ENCODE results near the gene TXNL4A.
"Not testable (repeated sequence)": the region's sequence is repeated elsewhere in the genome, so short reads cannot be mapped to it uniquely, and the experiment has no call there.

The TXNL4A gene, protein sequence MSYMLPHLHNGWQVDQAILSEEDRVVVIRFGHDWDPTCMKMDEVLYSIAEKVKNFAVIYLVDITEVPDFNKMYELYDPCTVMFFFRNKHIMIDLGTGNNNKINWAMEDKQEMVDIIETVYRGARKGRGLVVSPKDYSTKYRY

DNA sequence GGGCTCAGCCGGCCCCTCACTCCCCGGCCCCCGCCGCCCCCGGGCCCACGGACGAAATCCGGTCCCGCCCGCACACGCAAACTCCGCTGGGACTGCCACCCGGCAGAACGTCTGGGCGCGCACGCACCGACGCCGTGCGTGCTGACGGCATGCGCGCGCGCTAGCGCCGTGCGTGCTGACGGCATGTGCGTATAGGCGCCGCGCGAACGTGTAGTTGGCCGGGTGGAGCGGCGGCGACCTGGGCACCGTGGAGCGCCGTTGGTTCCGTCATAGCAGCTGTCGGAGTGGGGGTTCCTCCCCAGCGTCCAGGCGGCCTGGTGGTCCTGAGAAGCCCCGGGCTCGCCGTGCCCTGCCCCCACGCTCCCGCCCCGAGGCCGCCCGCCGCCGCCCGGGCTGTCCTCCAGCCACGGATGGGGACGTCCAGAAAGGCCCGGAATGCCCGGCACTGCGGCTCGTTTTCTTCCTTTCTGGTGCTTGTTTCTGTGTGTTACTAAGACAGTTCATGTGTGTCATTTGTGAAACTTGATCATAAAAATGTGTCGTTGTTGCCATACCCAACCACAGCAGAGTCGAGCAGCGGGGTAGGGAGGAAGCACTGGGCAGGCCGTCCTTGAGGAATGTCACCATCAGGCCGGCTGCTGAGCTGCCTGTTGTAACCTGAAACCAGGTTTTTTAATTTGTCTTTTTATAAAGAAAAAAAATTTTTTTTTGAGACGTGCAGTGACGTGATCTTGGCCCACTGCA, at the start of gene TXNL4A:
Gene TXNL4A, minus strand, starts transcription at position 113 of the 744 bp plus-strand sequence. CDS start 171 bp downstream, outside the sequence.
- DNase-seq, result peak; percentile 52 to 71

DNA sequence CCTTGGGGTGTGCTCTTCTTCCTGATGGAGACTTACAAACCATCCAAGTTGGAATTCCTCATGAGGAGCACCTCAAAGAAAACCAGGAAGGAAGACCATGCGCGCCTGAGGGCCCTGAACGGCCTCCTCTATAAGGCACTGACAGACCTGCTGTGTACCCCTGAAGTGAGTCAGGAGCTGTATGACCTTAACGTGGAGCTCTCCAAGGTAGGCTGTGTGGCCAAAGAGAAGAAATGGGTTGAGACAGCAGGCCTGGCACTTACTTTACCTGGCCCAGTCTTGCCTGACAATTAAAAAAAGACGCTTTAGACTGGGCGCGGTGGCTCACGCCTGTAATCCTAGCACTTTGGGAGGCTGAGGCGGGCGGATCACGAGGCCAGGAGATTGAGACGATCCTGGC, 48.9 kb upstream of the TXNL4A start:
- no peak for DNase-seq

DNA sequence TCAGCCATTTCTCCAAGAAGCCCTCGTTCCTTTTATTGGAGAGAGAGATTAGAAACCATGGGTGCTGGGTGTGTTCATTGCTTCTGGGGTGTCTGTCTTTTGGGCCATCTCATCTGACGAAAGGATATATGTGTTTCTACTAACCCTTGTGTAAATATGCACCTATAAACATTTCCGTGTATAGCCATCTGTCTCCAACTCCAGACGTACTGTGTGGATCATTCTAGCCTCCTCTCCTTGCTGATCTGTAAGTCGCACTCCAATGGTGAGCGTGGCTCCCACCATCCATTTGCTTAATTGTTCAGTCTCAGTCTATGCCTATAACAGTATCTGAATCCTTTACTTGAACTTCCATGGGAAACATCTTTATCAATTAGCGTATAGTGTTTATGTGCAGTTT, 47.6 kb upstream of the TXNL4A start:
- no peak for DNase-seq

DNA sequence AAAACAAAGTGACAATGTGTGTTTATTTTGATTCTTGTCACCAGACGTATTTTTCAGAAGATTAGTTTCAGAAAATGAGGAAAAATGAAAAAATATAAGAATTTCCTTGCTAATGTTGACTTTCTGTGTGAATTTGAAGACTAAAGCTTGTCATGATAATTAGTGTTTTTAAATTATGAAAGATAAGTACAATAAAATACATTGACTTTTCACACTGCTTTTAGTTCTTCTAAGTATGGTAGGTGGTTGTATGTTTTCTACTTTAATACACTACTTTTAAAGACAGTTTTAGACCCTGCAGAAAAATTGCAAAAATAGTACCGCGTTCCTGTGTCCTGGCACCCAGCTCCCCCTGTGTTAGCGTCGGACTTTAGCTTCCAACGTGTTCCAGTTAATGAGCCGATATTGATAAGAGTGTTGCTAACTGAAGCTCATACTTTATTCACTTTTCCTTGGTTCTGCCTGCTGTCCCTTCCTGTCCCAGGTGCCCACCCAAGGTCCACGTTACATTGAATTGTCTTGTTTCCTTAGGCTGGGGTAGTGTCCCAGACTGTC, 46.6 kb upstream of the TXNL4A start:
- DNase-seq, result no peak

DNA sequence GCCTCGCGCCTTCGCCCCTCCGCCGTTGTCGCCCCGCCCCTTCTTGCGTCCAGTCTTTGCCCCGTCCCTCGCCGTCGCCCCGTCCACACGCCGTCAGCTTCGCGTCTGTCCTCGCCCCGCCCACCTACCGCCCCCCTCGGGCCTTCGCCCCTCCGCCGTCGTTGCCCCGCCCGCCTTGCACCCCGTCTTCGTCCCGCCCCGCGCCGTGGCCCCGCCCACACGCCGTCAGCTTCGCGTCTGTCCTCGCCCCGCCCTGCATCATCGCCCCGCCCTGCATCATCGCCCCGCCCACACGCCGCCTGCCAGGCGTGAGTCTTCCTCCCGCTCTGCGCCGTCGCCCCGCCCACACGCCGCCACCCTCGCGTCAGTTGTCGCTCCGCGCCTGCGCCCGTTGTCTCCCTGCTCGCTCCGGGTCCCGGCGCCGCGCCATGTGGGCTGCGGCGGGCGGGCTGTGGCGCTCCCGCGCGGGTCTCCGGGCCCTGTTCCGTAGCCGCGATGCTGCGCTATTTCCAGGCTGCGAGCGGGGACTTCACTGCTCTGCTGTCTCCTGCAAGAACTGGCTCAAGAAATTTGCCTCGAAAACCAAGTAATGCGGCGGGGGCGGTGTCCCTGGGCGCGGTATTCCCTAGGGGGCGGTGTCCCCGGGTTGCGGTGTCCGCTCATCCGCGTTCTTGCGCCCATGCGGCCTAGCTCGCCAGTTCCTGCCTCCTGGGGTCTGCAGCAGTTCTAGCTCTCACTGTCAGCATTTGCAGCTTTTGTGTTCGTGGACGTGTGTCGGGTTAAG, 45.9 kb upstream of the TXNL4A start, which contains the start of gene RBFA:
Gene RBFA, plus strand, starts transcription at position 367 of the 784 bp plus-strand sequence. Its CDS starts 62 bp downstream, at position 429.
- DNase-seq, result peak; percentile 91 to 97

DNA sequence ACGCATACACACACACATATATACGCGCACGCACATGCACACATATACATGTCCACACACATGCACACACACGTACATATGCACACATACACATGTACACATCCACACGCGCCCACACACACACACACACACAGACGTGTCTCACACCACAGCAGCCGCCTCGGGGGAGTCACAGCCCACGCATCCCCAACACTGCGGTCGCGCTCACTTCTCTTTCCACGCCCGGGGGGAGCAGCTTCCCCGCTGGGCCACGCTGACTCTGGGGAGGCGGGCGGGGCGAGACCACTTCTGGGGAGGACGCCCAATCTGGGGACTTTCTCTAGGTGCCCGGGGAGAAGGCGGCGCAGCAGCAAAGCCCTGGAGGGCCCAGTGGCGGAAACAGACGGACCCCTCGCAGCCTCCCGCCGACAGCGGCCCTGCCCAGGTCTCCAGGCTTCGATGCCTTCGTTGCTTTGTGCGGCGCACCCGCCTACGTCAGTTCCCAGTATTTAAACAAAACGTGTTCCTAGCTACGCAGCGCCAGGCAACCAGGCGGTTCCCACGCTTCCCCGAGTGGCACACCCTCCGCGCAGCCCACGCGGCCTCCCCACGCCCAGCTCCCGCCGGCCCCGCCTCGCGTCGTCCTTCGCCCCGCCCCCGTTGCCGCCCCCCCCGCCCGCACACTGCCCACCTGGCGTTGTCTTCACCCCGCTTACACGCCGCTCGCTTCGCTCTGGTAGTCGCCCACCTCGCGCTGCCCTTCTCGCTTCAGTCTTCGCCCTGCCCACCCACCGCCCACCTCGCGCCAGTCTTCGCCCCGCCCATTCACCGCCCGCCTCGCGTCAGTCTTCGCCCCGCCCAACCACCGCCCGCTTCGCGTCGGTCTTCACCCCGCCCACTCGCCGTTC, 45.1 kb upstream of the TXNL4A start:
- DNase-seq, result peak in 1 of 2 experiments; percentile 65

DNA sequence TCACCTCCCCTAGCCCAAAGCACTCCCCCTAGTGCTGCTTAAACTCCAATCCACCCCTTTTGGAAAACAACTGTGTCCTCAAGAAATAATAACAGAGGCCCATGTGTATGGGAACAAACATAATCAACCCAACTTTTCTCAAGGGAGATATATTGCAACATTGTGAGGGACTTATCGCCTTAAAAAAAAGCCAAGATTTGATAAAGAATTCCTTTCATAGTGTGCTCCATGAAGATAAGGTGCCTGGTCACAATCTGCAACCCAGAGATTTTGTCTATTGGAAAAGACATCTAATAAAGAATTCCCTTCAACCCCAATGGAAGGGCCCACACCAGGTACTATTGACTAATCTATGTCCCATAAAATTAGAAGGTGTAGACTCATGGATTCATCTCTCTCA, 41.3 kb upstream of the TXNL4A start:
- no peak for DNase-seq

DNA sequence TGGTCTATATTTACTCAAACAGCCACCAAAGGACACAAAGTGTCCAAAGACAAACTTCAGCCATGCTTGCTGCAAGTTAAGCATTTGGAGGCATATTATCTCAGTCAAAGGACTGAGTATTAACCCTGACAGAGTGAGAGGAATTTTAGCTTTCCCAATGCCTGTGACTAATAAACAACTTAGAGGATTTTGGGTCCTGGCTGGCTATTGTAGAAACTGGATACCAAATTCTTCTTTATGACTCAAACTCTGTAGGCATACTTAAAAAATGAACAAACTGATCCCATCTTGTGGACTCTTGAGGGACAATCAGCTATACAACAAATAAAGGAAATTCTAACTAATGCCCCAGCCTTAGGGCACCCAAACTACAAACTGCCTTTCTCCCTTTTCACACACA, 39.4 kb upstream of the TXNL4A start:
- DNase-seq, result not testable (repeated sequence)

DNA sequence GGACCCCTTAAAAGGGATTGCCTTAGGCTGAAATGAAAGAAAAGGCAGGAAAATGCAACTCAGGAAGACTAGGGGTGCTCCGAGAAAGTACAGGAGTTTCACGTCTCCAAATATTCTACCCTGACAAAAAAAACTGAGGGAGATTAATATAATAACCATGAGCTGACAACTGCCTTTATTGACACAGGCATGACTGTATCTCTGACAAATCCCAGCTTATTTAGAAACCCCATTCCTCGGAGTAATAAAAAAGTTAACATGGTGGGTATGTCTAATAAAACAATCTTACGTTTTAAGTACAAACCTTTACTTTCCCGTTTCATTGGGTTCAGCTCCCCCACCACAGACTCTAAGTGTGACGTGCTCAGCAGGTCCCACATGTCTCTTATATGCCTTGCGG, 38.0 kb upstream of the TXNL4A start:
- no peak for DNase-seq

DNA sequence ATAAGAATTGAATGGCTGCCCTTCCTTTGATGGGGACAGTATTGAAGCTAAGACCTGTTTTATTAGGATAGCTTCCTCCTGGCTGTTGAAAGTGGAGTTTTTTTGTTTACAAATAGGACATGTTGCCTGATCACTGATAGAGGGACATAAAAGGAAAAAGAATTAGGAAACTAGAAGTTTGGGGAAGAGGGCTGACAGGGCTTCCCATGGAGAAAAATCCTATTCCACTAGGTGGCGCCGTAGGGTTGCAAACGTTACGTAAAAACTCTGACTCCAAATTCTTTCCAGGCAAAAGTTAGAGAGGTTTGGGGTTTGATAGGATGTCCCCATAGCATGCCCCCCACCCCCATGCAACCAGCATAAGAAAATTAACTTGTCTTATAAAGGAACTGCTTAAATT, 34.8 kb upstream of the TXNL4A start:
- no peak for DNase-seq

DNA sequence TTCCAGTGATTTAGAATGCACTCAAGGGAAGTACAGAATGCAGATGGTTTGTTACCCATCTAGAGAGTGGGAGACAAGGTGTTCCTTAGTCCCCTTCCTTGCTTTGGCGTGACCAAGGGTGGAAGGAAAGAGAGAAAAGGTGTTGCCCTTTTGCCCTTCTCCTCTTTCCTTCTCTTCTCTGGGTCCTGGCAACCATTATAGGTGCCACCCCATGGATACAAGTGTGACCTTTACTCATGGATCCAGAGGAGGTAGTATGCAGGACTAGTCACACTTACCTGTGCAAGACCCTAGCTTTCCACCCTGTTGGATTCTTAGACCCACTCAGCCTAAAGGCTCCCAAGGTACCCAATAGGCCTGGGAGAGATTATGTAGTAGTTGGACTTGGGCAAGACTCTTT, 34.2 kb upstream of the TXNL4A start:
- DNase-seq, result peak in 1 of 2 experiments; percentile 19

DNA sequence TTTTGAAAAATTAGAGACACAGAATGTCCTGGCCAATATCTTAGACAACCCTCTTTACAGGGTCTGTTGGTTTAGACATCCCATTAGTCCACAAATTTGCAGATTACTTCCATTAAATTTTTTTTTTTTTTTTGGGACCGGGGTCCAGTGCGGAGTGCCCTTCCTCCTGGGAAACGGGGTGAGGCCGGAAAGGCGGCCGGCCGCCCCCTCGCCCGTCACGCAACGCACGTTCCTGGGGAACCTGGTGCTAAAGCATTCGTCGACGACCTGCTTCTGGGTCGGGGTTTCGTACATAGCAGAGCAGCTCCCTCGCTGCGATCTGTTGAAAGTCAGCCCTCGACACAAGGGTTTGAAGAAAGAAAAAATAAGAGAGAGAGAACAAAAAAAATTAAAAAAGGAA, 24.4 kb upstream of the TXNL4A start:
- DNase-seq, result no peak

DNA sequence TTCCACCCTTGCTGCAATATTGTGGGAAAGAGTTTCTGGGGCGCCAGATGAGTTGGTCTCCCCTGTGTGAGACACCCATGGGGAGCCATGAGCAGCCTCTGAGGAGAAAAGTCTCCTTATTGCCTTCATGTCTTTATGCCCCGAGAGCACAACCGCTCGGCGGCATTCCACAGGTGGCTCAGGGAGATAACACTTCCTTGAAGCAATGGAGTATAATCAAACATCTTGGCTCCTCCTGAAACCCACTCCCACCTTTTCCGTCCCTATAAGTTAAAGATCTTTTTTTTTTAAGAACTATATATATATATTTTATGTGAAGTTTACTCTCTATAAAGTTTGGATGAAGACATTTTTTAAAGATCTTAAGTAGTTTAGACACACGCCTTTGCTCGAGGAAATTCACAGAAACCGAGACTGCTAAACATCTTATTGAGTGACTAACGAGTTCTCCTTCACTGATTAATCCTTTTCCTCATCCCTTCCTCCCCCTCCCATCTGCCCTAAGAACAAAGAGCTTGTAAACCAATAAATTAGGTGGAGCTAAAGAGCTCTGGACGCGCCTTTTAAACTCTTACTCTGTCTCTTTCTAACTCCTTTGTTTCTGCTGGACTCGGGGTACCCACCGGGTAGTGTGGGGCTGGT, 23.3 kb upstream of the TXNL4A start:
- DNase-seq, result not testable (repeated sequence)

DNA sequence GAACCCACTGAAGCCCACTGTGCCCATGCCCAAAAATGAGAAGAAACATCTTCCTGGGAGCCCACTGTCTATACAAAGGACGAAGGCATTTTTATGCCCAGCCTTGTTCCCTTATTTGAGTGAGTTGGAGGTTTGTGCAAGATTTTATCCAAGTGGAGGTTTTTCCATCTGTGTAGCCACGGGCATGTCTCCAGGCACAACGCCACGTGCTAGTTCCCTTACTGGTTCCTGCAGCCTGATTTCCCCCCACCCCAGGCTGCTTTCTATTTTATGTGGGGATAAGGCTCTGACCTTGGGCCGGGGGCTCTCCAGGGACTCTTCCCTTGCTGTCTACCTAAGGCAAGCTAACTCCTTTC, 22.2 kb upstream of the TXNL4A start:
- DNase-seq, result no peak

DNA sequence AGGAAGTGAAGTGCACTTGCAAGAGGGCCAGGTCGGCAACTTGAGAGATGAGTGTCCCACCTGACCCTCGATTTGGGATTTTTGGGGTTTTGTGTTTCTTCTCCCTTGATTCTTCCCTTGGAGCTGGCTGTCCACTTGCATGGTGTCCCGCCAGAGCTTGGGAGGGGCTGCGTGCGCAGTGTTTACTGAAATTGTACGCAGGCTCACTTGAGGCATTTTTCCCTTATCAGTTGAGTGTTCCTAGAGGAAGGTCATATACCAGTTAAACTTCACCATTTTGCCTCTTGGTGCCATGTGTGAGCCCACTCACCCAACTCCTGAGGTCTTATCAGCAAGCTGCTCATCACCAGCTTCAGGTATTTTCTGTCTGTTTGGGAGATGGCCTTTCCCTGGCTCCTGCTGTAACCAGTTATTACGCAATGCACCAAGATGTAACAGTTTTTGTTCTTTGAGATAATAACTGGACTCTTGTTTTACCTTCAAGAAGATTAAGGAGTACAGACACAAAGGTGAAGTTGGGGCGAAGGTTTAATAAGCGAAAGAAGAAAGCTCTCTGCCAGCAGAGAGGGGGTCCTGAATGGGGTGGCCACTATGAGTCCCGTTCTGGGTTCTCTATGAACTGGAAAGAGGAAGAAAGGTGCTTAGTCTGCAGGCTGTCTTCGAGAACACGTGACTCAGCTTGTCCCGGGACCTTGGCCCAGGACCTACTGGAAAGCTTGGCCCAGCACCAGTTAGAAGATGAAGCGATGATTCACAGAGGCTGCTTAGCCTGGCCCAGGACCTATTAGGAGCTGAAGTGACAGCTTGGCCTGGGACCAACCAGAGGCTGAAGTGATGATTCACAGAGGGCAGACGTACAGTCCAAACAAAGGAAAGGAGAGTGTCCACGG, 21.5 kb upstream of the TXNL4A start:
- DNase-seq, result peak; percentile 17 to 62

DNA sequence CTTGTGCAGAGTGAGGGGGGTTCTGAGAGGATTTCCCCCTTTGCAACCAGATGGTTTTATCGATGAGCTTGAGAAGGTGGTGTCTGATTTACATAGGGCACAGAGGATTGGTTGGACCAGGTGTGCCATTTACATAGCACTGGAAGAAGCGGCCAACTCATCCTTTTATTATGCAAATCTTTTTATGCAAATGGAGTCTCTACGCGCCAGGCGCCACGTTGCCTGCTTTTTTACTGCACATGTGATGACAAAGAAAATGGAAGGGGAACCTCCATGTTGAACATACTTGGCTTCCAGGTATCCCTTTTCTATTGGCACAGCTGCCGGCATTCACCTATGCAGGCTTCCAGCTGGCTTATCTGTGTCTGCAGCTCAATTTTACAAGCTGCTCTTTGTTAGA, 18.4 kb upstream of the TXNL4A start:
- DNase-seq, result no peak

DNA sequence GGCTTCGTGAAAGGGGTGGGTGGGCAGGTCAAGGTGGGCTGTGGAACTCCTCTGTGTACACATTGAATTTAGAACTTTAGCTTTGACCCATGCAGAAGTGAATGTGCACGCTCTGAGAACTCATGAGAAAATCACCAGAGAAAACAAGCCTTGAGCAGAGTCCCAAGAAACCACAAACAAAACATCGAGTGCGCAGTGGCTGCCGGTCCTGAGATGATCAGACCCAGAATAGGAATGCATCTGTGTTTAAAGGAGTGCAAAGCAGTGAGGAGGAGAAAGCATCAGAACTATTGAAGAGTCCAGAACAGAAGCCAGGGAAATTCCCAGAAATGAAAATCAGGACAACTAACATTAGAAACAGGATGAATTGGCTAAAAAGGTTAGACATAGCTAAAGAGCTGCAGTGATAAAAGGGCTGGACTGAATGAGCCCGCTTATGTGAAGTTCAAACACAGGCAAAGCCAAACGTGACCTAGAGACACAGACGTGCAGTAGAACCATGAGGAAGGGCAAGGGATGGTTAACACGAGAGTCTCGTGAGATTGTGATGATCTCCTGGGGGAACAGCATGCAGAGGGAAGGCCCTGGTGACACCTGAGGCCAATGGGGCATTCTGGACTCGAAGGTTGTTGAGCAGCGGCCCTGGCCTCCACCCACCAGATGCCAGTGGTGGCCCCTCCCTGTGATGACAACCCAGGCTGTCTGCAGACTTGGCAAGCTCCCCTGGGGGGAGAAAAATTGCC, 16.4 kb upstream of the TXNL4A start:
- DNase-seq, result no peak

DNA sequence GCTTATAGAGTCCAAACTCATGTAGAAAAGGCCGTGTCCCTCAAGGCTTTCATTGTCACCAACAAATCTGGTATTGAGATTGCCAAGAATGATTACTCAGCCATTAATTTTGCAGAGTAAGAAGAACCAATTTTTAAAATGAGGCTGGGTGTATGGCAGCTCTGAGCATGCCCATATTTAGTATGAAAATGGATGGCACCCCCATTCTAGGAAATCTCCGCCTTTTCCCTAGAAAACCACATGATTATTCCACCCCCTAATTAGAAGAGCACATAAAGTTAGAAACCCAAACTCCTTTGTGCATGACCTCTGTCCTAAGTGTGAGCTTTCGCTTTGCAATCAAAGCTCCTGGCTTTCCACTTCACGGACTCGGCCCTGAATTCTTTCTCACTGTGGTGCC, 14.1 kb upstream of the TXNL4A start:
- no peak for DNase-seq

DNA sequence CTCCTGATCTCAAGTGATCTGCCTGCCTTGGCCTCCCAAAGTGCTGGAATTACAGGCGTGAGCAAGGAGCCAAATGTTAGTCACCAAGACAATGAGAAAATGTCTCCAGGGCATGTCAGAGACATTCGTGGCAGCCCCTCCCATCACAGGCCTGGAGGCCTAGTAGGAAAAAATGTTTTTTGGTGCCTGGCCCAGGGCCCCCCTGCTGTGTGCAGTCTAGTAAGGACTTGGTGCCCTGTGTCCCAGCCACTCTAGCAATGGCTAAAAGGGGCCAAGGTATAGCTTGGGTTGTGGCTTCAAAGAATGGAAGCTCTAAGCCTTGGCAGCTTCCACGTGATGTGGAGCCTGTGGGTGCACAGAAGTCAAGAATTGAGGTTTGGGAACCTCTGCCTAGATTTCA, 12.5 kb upstream of the TXNL4A start:
- no peak for DNase-seq

DNA sequence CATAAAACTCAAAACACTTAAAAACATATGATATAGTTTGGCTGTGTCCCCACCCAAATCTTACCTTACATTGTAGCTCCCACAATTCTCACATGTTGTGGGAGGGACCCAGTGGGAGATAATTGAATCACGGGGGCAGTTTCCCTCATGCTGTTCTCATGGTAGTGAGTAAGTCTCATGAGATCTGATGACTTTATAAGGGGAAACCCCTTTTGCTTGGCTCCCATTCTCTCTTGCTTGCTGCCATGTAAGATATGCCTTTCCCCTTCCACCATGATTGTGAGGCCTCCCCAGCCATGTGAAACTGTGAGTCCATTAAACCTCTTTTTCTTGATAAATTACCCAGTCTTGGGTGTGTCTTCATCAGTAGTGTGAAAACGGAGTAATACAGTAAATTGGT, 11.3 kb upstream of the TXNL4A start:
- not testable (repeated sequence) for DNase-seq
